Measurements from ENCODE around the gene MPHOSPH8. TPM values are rescaled to one million over a fixed set of nuclear protein-coding genes. Genes with fewer than 3 reads are reported as not detected.

Gene MPHOSPH8
- total RNA-seq, 2 donors from 2014 or later = 18.1 to 24.0 TPM

DNA sequence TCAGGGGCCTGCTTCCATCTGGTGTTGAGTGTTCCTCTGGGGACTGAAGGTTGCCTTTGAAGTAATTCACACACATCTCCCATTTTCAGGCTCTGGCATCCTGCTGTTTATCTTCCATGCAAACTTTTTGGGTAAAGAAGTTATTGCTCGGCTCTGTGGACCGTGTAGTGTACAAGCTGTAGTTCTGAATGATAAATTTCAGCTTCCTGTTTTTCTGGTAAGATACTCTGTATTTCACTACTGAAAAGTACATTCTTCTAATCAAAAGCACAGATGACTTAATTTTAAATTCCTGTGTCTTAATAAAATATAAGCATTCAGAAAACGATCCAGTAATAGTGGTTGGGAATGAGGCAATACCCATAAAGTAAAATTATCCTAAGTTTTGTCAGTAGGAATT, 36.7 kb downstream of the MPHOSPH8 start:
- Mint-ChIP-seq H3K4me3 (no peak overlapping the region), H3K4me1 (no peaks in the 10 kb centered on the region), H3K36me3 (ENCODE audit: low read depth) (peaks cover 69% of the 10 kb centered on the region), H3K27ac (peak overlapping the region; percentile 30), H3K27me3 (ENCODE audit: insufficient read depth) (no peaks in the 10 kb centered on the region), H3K9me3 (no peaks in the 10 kb centered on the region)
- Histone ChIP-seq H3K4me1 (ENCODE audit: control insufficient read depth, insufficient read depth, low read length) (no peaks in the 10 kb centered on the region), H3K4me3 (ENCODE audit: low read length) (no peak overlapping the region), H3K27ac (ENCODE audit: low read depth, low read length) (no peak overlapping the region), H3K27me3 (ENCODE audit: control insufficient read depth, insufficient read depth, low read length, poor library complexity, severe bottlenecking) (no peaks in the 10 kb centered on the region), H3K36me3 (ENCODE audit: control insufficient read depth, insufficient read depth, low read length) (peaks cover 81% of the 10 kb centered on the region), H3K9me3 (ENCODE audit: control insufficient read depth, low read length) (no peaks in the 10 kb centered on the region), H3K9ac (ENCODE audit: extremely low read depth, low read length, poor library complexity, severe bottlenecking) (no peak overlapping the region)
- no peak for DNase-seq
- no peak for TF ChIP-seq CTCF (conservative IDR thresholded peaks at IDR 0.05)
- 63 to 100% methylated on average over 2 to 3 of the region's 3 CpGs for WGBS, 2 experiments (ENCODE audit: insufficient coverage in 1 of 2, insufficient read length in 1 of 2)

GRCh38 chr13:19672990-19673389, 39.5 kb downstream of the MPHOSPH8 start:
- no peak for TF ChIP-seq CTCF (conservative IDR thresholded peaks at IDR 0.05)
- H3K27ac ChIP-seq (ENCODE audit: low read depth, low read length) = no peak overlapping the region
- H3K27me3 ChIP-seq (ENCODE audit: control insufficient read depth, insufficient read depth, low read length, poor library complexity, severe bottlenecking) = no peaks in the 10 kb centered on the region
- Mint-ChIP-seq H3K9me3 (no peaks in the 10 kb centered on the region), H3K27ac (no peak overlapping the region), H3K36me3 (ENCODE audit: low read depth) (peaks cover 80% of the 10 kb centered on the region), H3K27me3 (ENCODE audit: insufficient read depth) (no peaks in the 10 kb centered on the region), H3K4me3 (no peak overlapping the region), H3K4me1 (no peaks in the 10 kb centered on the region)
- no peak overlapping the region for H3K4me3 ChIP-seq (ENCODE audit: low read length)
- H3K9ac ChIP-seq (ENCODE audit: extremely low read depth, low read length, poor library complexity, severe bottlenecking) = no peak overlapping the region
- no peaks in the 10 kb centered on the region for H3K9me3 ChIP-seq (ENCODE audit: control insufficient read depth, low read length)
- WGBS, 2 experiments (ENCODE audit: insufficient coverage in 1 of 2, insufficient read length in 1 of 2) = 93 to 95% methylated on average over 3 of the region's 5 CpGs
- H3K36me3 ChIP-seq (ENCODE audit: control insufficient read depth, insufficient read depth, low read length) = peaks cover 95% of the 10 kb centered on the region
- no peak for DNase-seq
- no peaks in the 10 kb centered on the region for H3K4me1 ChIP-seq (ENCODE audit: control insufficient read depth, insufficient read depth, low read length)

GRCh38 chr13:19673473-19674430, 40.3 kb downstream of the MPHOSPH8 start:
- Histone ChIP-seq H3K4me3 (ENCODE audit: low read length) (no peak overlapping the region), H3K27me3 (ENCODE audit: control insufficient read depth, insufficient read depth, low read length, poor library complexity, severe bottlenecking) (no peaks in the 10 kb centered on the region), H3K4me1 (ENCODE audit: control insufficient read depth, insufficient read depth, low read length) (no peaks in the 10 kb centered on the region), H3K27ac (ENCODE audit: low read depth, low read length) (no peak overlapping the region), H3K9ac (ENCODE audit: extremely low read depth, low read length, poor library complexity, severe bottlenecking) (no peak overlapping the region), H3K9me3 (ENCODE audit: control insufficient read depth, low read length) (no peaks in the 10 kb centered on the region), H3K36me3 (ENCODE audit: control insufficient read depth, insufficient read depth, low read length) (peaks cover 96% of the 10 kb centered on the region)
- no peaks in the 10 kb centered on the region for H3K4me1 Mint-ChIP-seq
- H3K27ac Mint-ChIP-seq = peak overlapping the region; percentile 57
- 95 to 96% methylated on average over 10 to 11 of the region's 11 CpGs for WGBS, 2 experiments (ENCODE audit: insufficient coverage in 1 of 2, insufficient read length in 1 of 2)
- peaks cover 77% of the 10 kb centered on the region for H3K36me3 Mint-ChIP-seq (ENCODE audit: low read depth)
- no peaks in the 10 kb centered on the region for H3K27me3 Mint-ChIP-seq (ENCODE audit: insufficient read depth)
- DNase-seq = no peak
- no peak overlapping the region for H3K4me3 Mint-ChIP-seq
- no peaks in the 10 kb centered on the region for H3K9me3 Mint-ChIP-seq
- TF ChIP-seq CTCF (conservative IDR thresholded peaks at IDR 0.05) = no peak

Data from endodermal cell (in vitro differentiated cells).